Activated gamma-delta T cell (primary cell): ENCODE data around the gene TMEM82.

ENCODE experiments used
- DNase-seq: peaks from one replicate; lab custom pipeline; 2025; lab: John Stamatoyannopoulos, UW

TMEM82 gene

GRCh38 chr1:15756143-15757015, 14.1 kb downstream of the TMEM82 start:
- DNase-seq: no peak

- DNase-seq: no peak
These were observed 14.8 kb downstream of the TMEM82 start for GRCh38 chr1:15757016-15757543.

GRCh38 chr1:15757575-15758342, 15.5 kb downstream of the TMEM82 start:
- no peak for DNase-seq

- no peak for DNase-seq
These were observed 16.1 kb downstream of the TMEM82 start, which contains the start of gene FBLIM1 for GRCh38 chr1:15758343-15758931. FBLIM1 (plus strand) TSS chr1:15758795; CDS start chr1:15764984, 6,189 bp downstream.

GRCh38 chr1:15758953-15759661, 16.8 kb downstream of the TMEM82 start:
- no peak for DNase-seq

- no peak for DNase-seq
These were observed 18.4 kb downstream of the TMEM82 start for GRCh38 chr1:15760520-15761211.

GRCh38 chr1:15761366-15762128, 19.2 kb downstream of the TMEM82 start:
- DNase-seq: no peak

- no peak for DNase-seq
These were observed 20.2 kb downstream of the TMEM82 start for GRCh38 chr1:15762546-15762945.

- DNase-seq: no peak
These were observed 22.0 kb downstream of the TMEM82 start for GRCh38 chr1:15764269-15764764.

- DNase-seq: no peak
These were observed 22.6 kb downstream of the TMEM82 start for GRCh38 chr1:15764890-15765289.

GRCh38 chr1:15765495-15766194, 23.3 kb downstream of the TMEM82 start:
- no peak for DNase-seq

GRCh38 chr1:15767941-15768340, 25.6 kb downstream of the TMEM82 start:
- no peak for DNase-seq

- DNase-seq: no peak
These were observed 26.1 kb downstream of the TMEM82 start for GRCh38 chr1:15768388-15768787.

- no peak for DNase-seq
These were observed 28.1 kb downstream of the TMEM82 start for GRCh38 chr1:15770313-15770962.

- DNase-seq: no peak
These were observed 29.7 kb downstream of the TMEM82 start for GRCh38 chr1:15771836-15772515.

- no peak for DNase-seq
These were observed 33.4 kb downstream of the TMEM82 start for GRCh38 chr1:15775706-15776105.

GRCh38 chr1:15777909-15778707, 35.8 kb downstream of the TMEM82 start:
- no peak for DNase-seq
